PC-3 (cell line): ENCODE measurements around the gene CSK. TPM values are rescaled to one million over a fixed set of nuclear protein-coding genes. Genes with fewer than 3 reads are reported as not detected.
A peak's percentile ranks its signal among the peaks of the same experiment; 100 is the strongest.

Experiments used
- ATAC-seq: fragments of 200-7000 bp; cut with Tn5 transposase; 2 replicates; pipeline ENCODE4 v1.9.1; 2020; ENCODE audit warnings: mild to moderate bottlenecking, moderate library complexity
- BruUV-seq: library from RNA; stranded (reverse); fragments of 400-500 nt; replicated peaks from 2 replicates; lab custom pipeline; 2021; lab: Mats Ljungman, UMichigan
- CTCF ChIA-PET: fragments of 300-600 bp; sonication (Branson Sonifier 250); formaldehyde crosslinking; loops from one replicate; lab custom pipeline; 2022; ENCODE audit warnings: antibody characterized with exemption; lab: Charles Lee
- POLR2A ChIA-PET: fragments of 300-600 bp; sonication (Branson Sonifier 250); formaldehyde crosslinking; loops from one replicate; lab custom pipeline; 2022; ENCODE audit warnings: antibody characterized with exemption; ENCODE audit not compliant: unreplicated experiment; lab: Charles Lee
- DNase-seq: peaks from one replicate; pipeline ENCODE4 v3.0.0-alpha.2; 2015
- H2AFZ ChIP-seq: fragments of 300-600 bp; sonication (generic); 2 replicates; pipeline ENCODE4 v1.6.0; 2016; ENCODE audit warnings: antibody characterized with exemption, low read length
- H3F3A ChIP-seq: fragments of 300-600 bp; sonication (generic); one replicate; pipeline ENCODE4 v1.6.0; 2017; ENCODE audit warnings: antibody characterized with exemption, low read length, control low read depth, mild to moderate bottlenecking; ENCODE audit not compliant: unreplicated experiment
- H3K27ac ChIP-seq: fragments of 300-600 bp; sonication (generic); 2 replicates; pipeline ENCODE4 v1.5.1; 2016; ENCODE audit warnings: mild to moderate bottlenecking, low read length
- H3K27me3 ChIP-seq: fragments of 300-600 bp; sonication (generic); 2 replicates; pipeline ENCODE4 v1.6.1; 2016; ENCODE audit warnings: low read length, mixed read lengths
- H3K36me3 ChIP-seq: fragments of 300-600 bp; sonication (generic); 2 replicates; pipeline ENCODE4 v1.6.1; 2016; ENCODE audit warnings: low read depth, mixed run types, low read length, mixed read lengths
- H3K4me1 ChIP-seq: fragments of 300-600 bp; sonication (generic); 2 replicates; pipeline ENCODE4 v1.5.1; 2016; ENCODE audit warnings: low read length; ENCODE audit not compliant: insufficient read depth
- H3K4me2 ChIP-seq: fragments of 300-600 bp; sonication (generic); 2 replicates; pipeline ENCODE4 v1.6.0; 2016; ENCODE audit warnings: low read length
- H3K4me3 ChIP-seq: fragments of 300-600 bp; sonication (generic); 2 replicates; pipeline ENCODE4 v1.5.1; 2016; ENCODE audit warnings: mild to moderate bottlenecking, low read length, mixed read lengths
- H3K79me2 ChIP-seq: fragments of 300-600 bp; sonication (generic); 2 replicates; pipeline ENCODE4 v1.6.1; 2017; ENCODE audit warnings: low read length, mixed read lengths
- H3K9ac ChIP-seq: fragments of 300-600 bp; sonication (generic); 2 replicates; pipeline ENCODE4 v1.6.0; 2016; ENCODE audit warnings: mild to moderate bottlenecking, low read length
- H3K9me2 ChIP-seq: fragments of 300-600 bp; sonication (generic); replicated peaks from 2 replicates; pipeline ENCODE4 v1.6.1; 2016; ENCODE audit warnings: mixed run types, low read length, mixed read lengths
- H3K9me3 ChIP-seq: fragments of 300-600 bp; sonication (generic); 2 replicates; pipeline ENCODE4 v1.6.1; 2016; ENCODE audit warnings: low read length, mixed read lengths
- H4K20me1 ChIP-seq: fragments of 300-600 bp; sonication (generic); 2 replicates; pipeline ENCODE4 v1.6.1; 2016; ENCODE audit warnings: low read length, mixed read lengths
- EZH2 ChIP-seq: fragments of 300-600 bp; sonication (generic); IDR thresholded peaks from one replicate; pipeline ENCODE4 v1.6.1; 2017; ENCODE audit warnings: antibody characterized with exemption, mild to moderate bottlenecking, low read length; ENCODE audit not compliant: unreplicated experiment
- EZH2phosphoT487 ChIP-seq: fragments of 300-600 bp; sonication (generic); IDR thresholded peaks from 2 replicates; pipeline ENCODE4 v1.6.1; 2018; ENCODE audit warnings: mild to moderate bottlenecking, antibody characterized with exemption, low read length, borderline replicate concordance
- intact Hi-C: fragments of 100-400 bp; cut with micrococcal nuclease; formaldehyde crosslinking; loops from 2 replicates; pipeline ENCODE4 v1.9.0; 2023
- total RNA-seq: library from RNA; depleted of rRNA; stranded (reverse); fragments of >200 nt; gene quantifications from 2 replicates; pipeline ENCODE4 v1.2.3, GENCODE V29; 2014
- TF ChIP-seq, protein P1 (sequence below): fragments of 300-600 bp; sonication (generic); conservative IDR thresholded peaks from 2 replicates; pipeline ENCODE4 v1.5.1; 2017; ENCODE audit warnings: antibody characterized with exemption, low read depth, mild to moderate bottlenecking, low read length

The CSK gene
- total RNA-seq, 1 experiment from 2014 or later: 38.0 TPM

- DNase-seq: no peak
- TF ChIP-seq, protein P1, sequence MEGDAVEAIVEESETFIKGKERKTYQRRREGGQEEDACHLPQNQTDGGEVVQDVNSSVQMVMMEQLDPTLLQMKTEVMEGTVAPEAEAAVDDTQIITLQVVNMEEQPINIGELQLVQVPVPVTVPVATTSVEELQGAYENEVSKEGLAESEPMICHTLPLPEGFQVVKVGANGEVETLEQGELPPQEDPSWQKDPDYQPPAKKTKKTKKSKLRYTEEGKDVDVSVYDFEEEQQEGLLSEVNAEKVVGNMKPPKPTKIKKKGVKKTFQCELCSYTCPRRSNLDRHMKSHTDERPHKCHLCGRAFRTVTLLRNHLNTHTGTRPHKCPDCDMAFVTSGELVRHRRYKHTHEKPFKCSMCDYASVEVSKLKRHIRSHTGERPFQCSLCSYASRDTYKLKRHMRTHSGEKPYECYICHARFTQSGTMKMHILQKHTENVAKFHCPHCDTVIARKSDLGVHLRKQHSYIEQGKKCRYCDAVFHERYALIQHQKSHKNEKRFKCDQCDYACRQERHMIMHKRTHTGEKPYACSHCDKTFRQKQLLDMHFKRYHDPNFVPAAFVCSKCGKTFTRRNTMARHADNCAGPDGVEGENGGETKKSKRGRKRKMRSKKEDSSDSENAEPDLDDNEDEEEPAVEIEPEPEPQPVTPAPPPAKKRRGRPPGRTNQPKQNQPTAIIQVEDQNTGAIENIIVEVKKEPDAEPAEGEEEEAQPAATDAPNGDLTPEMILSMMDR: no peak
- TF ChIP-seq EZH2phosphoT487: no peak
- TF ChIP-seq EZH2: no peak
- Histone ChIP-seq H3F3A (no peaks in the 10 kb centered on the region), H3K79me2 (peaks cover 66% of the 10 kb centered on the region), H3K4me2 (no peak overlapping the region), H3K36me3 (no peaks in the 10 kb centered on the region), H3K27ac (no peak overlapping the region), H3K4me1 (peaks cover 11% of the 10 kb centered on the region), H3K9me3 (no peaks in the 10 kb centered on the region), H4K20me1 (peaks cover 34% of the 10 kb centered on the region; the same call in 1 of the 2 replicates), H3K27me3 (no peaks in the 10 kb centered on the region), H2AFZ (no peak overlapping the region), H3K9me2 (no peaks in the 10 kb centered on the region), H3K4me3 (no peak overlapping the region), H3K9ac (no peak overlapping the region)
- intact Hi-C loops: no loop called here
- ChIA-PET POLR2A (no interaction called here), CTCF (no interaction called here)
- no peak for ATAC-seq
- BruUV-seq: no TSS peak
Observed at GRCh38 chr15:74792227-74793016, 10.5 kb downstream of the CSK start.

DNA sequence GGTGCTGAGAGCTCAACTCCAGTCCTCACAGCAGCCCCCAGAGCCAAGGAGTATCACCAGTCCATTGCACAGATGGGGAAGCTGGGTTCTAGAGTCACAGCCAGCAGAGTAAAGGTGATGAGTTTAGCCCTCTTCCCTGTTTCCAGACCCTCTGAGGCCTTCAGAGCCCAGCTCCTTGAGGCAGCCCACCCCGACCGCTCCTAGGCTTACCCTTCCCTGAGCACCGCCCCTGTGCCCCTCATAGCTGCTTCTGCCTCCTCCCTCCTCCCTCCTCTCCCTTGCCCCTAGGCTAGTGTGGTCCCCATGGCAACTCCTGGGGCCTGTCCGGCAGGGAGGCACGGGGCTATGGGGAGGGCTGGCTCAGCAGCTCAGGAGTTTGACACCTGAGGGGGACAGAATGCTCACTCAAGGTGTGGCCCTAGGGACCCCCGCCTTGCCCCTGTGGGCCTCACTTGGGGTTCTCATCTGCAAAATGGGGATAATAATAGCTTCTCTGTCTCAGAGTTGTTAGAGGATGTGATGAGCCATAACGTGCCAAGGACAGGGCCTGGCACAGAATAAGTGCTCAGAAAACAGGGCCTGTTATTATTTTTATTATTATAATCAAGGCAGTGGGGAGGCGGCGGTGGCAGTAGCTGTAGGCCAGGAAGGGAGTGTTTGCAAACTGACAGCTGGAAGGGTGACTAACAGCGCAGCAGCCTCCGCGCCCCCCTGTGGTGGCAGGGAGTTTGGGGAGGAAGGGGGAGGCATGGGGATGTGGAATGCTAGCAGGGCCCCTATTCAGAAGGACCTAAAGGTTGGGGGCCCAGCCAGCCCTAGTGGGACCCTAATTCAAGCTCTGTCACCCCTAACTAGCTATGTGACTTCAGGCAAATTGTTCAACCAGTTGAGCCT, 11.5 kb downstream of the CSK start:
- POLR2A ChIA-PET: no interaction called here
- no peak overlapping the region for H3K4me2 ChIP-seq
- BruUV-seq: no TSS peak
- H3F3A ChIP-seq: no peaks in the 10 kb centered on the region
- no peak overlapping the region for H2AFZ ChIP-seq
- H3K27me3 ChIP-seq: no peaks in the 10 kb centered on the region
- CTCF ChIA-PET: interaction anchor here (0.8 kb wide), 2 partner anchors 10 to 23 kb away, joined by 3 read pairs; no protein-coding TSS in a partner anchor
- no peak for DNase-seq
- no peak overlapping the region for H3K4me3 ChIP-seq
- peaks cover 57% of the 10 kb centered on the region for H3K79me2 ChIP-seq
- H3K9me3 ChIP-seq: no peaks in the 10 kb centered on the region
- no peaks in the 10 kb centered on the region for H3K9me2 ChIP-seq
- no peaks in the 10 kb centered on the region for H3K36me3 ChIP-seq
- H4K20me1 ChIP-seq: peaks cover 28% of the 10 kb centered on the region; the same call in 1 of the 2 replicates
- intact Hi-C loops: no loop called here
- TF ChIP-seq, protein P1: 0 out of 2 replicates have a peak, but pooled peaks have one; percentile 22
- TF ChIP-seq EZH2phosphoT487: no peak
- H3K27ac ChIP-seq: no peak overlapping the region
- ATAC-seq: peak; percentile 50
- H3K4me1 ChIP-seq: peaks cover 11% of the 10 kb centered on the region
- no peak overlapping the region for H3K9ac ChIP-seq
